GM12865 (cell line): ENCODE measurements around the gene CACNA2D4.

Experiments
- DNase-seq: peaks from one replicate; pipeline ENCODE4 v3.0.0; 2010; ENCODE audit warnings: low read depth
- H3K4me3 ChIP-seq: 2 replicates; pipeline ENCODE4 v1.5.1; 2011; ENCODE audit warnings: mild to moderate bottlenecking, low read depth, low read length, control low read depth
- CTCF ChIP-seq: IDR thresholded peaks from 2 replicates; pipeline ENCODE4 v1.5.1; 2011; ENCODE audit warnings: low read length, control low read depth, low read depth, inconsistent platforms; ENCODE audit not compliant: insufficient read depth; ENCODE audit errors: missing control alignments

The CACNA2D4 gene

GRCh38 chr12:1851151-1851701 lies 67.2 kb downstream of the CACNA2D4 start:
- DNase-seq: no peak
- TF ChIP-seq CTCF: no peak
- H3K4me3 ChIP-seq: no peak overlapping the region

- no peak overlapping the region for H3K4me3 ChIP-seq
- no peak for TF ChIP-seq CTCF
- no peak for DNase-seq
These were observed 69.7 kb downstream of the CACNA2D4 start for GRCh38 chr12:1848745-1849144.

DNA sequence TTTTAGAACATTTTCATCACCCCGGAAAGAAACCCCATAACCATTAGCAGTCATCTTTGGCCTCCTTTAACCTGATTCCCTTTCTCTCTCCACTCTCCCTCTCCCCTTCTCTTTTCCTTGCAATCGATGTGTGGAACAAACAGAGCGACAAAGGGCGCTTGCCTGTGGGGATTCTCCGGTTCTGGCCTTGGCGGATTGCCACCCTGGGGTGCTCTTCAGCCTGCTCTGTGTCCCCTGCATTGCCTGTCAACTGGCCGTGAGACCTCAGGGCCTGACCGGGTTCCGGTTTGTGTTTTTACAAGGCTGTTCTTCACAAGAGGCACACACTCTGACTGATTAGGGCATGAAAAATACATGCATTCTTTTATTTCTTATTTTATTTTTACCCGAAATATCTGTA lies 70.3 kb downstream of the CACNA2D4 start:
- DNase-seq: no peak
- TF ChIP-seq CTCF: no peak
- H3K4me3 ChIP-seq: no peak overlapping the region

GRCh38 chr12:1847411-1847810 lies 71.0 kb downstream of the CACNA2D4 start:
- TF ChIP-seq CTCF: no peak
- DNase-seq: no peak
- H3K4me3 ChIP-seq: no peak overlapping the region

- no peak for TF ChIP-seq CTCF
- no peak for DNase-seq
- no peak overlapping the region for H3K4me3 ChIP-seq
These were observed 71.7 kb downstream of the CACNA2D4 start for GRCh38 chr12:1846421-1847405.

GRCh38 chr12:1845886-1846285 lies 72.6 kb downstream of the CACNA2D4 start:
- no peak for DNase-seq
- no peak for TF ChIP-seq CTCF
- H3K4me3 ChIP-seq: no peak overlapping the region
